Endothelial cell (in vitro differentiated cells): Measurements from ENCODE around the gene ATRNL1. TPM values are rescaled to one million over a fixed set of nuclear protein-coding genes. Genes with fewer than 3 reads are reported as not detected.
"Not testable (repeated sequence)": the region's sequence is repeated elsewhere in the genome, so short reads cannot be mapped to it uniquely, and the experiment has no call there.

Experiments
- DNase-seq: peaks from one replicate; pipeline ENCODE4 v3.0.0; 2021; ENCODE audit warnings: low spot score
- H3K27ac Mint-ChIP-seq: one replicate; pipeline ENCODE4 v1.8.0; 2021; ENCODE audit warnings: mixed read lengths, inconsistent platforms; ENCODE audit not compliant: unreplicated experiment
- H3K27me3 Mint-ChIP-seq: one replicate; pipeline ENCODE4 v1.8.0; 2021; ENCODE audit warnings: mild to moderate bottlenecking, moderate library complexity, mixed read lengths, inconsistent platforms; ENCODE audit not compliant: unreplicated experiment
- H3K36me3 Mint-ChIP-seq: one replicate; pipeline ENCODE4 v1.8.0; 2021; ENCODE audit warnings: mild to moderate bottlenecking, low read depth, mixed read lengths, inconsistent platforms; ENCODE audit not compliant: unreplicated experiment
- H3K4me1 Mint-ChIP-seq: one replicate; pipeline ENCODE4 v1.8.0; 2021; ENCODE audit warnings: mild to moderate bottlenecking, mixed read lengths, inconsistent platforms; ENCODE audit not compliant: unreplicated experiment
- H3K4me3 Mint-ChIP-seq: one replicate; pipeline ENCODE4 v1.8.0; 2021; ENCODE audit warnings: mild to moderate bottlenecking, mixed read lengths, inconsistent platforms; ENCODE audit not compliant: unreplicated experiment
- H3K9me3 Mint-ChIP-seq: one replicate; pipeline ENCODE4 v1.8.0; 2021; ENCODE audit warnings: mixed read lengths, inconsistent platforms; ENCODE audit not compliant: unreplicated experiment
- total RNA-seq: library from RNA; stranded (reverse); fragmentation: NEBNext Ultra II Directional; extraction: Animal tissue kit (Norgen Biotek cat#: 25700); gene quantifications from one replicate; pipeline ENCODE4 v1.2.1, GENCODE V29; 2021; ENCODE audit not compliant: unreplicated experiment
- TF ChIP-seq, protein P1 (sequence below): fragments of 200-600 bp; sonication (generic); IDR thresholded peaks from one replicate; pipeline ENCODE4 v1.5.0; 2021; ENCODE audit warnings: antibody characterized with exemption; ENCODE audit not compliant: unreplicated experiment

Gene ATRNL1
- total RNA-seq, 1 donor from 2014 or later, result 32.5 TPM

DNA sequence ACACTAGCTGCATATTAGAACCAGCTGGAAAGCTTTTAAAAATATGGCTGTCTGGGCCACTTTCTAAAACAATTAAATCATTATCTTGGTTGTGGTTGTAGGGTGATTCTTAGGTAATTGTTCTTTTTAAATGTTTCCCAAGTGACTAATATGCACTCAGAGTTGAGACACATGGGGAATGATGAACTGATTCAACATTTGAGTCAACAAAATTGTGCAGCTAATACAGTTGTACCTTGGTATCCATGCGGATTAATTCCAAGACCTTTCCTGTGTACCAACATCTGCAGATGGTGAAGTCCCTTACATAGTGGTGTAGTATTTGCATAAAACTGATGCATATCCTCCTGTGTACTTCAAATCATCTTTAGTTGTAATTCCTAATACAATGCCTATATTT is 242.2 kb downstream of the ATRNL1 start:
- TF ChIP-seq, protein P1, sequence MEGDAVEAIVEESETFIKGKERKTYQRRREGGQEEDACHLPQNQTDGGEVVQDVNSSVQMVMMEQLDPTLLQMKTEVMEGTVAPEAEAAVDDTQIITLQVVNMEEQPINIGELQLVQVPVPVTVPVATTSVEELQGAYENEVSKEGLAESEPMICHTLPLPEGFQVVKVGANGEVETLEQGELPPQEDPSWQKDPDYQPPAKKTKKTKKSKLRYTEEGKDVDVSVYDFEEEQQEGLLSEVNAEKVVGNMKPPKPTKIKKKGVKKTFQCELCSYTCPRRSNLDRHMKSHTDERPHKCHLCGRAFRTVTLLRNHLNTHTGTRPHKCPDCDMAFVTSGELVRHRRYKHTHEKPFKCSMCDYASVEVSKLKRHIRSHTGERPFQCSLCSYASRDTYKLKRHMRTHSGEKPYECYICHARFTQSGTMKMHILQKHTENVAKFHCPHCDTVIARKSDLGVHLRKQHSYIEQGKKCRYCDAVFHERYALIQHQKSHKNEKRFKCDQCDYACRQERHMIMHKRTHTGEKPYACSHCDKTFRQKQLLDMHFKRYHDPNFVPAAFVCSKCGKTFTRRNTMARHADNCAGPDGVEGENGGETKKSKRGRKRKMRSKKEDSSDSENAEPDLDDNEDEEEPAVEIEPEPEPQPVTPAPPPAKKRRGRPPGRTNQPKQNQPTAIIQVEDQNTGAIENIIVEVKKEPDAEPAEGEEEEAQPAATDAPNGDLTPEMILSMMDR, result no peak
- H3K27ac Mint-ChIP-seq, result no peak overlapping the region
- H3K27me3 Mint-ChIP-seq, result no peaks in the 10 kb centered on the region
- H3K9me3 Mint-ChIP-seq, result no peaks in the 10 kb centered on the region
- no peaks in the 10 kb centered on the region for H3K36me3 Mint-ChIP-seq
- H3K4me1 Mint-ChIP-seq, result no peaks in the 10 kb centered on the region
- no peak overlapping the region for H3K4me3 Mint-ChIP-seq
- DNase-seq, result no peak

DNA sequence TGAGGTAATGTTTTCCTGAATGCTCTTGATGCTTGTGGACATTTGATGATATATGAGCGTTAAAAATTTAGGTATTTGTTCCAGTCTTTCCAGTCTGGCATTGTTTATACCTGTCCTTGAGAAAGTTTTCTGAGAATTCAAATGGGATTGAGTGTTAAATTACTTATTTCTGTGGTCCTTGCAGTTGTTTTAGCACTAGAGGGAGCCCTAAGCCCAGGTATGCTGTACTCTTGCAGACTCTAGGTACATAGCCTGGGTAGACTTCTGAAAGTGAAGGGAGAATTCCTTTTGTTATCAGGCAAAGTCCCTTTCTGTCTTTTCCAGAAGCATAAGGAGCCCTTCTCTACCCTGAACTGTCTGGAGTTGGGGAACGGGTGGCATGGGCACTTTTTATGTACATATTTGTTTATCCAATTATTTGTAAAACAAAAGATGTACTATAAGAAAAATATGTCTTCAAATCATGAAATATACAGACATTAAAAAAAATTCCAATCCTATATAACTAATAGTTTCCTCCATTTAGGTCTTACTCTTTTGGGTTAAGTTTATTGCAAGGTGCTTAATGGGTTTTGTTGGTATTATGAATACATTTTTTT is 262.1 kb downstream of the ATRNL1 start:
- Mint-ChIP-seq H3K27me3 (no peaks in the 10 kb centered on the region), H3K4me1 (no peaks in the 10 kb centered on the region), H3K4me3 (no peak overlapping the region), H3K36me3 (no peaks in the 10 kb centered on the region), H3K9me3 (no peaks in the 10 kb centered on the region), H3K27ac (no peak overlapping the region)
- peak; percentile 54 for DNase-seq
- TF ChIP-seq, protein P1, result peak; percentile 67

DNA sequence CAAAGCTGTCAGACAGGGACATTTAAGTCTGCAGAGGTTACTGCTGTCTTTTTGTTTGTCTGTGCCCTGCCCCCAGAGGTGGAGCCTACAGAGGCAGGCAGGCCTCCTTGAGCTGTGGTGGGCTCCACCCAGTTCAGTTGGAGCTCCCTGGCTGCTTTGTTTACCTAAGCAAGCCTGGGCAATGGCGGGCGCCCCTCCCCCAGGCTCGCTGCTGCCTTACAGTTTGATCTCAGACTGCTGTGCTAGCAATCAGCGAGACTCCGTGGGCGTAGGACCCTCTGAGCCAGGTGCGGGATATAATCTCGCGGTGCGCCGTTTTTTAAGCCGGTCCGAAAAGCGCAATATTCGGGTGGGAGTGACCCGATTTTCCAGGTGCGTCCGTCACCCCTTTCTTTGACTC is 274.8 kb downstream of the ATRNL1 start:
- H3K9me3 Mint-ChIP-seq, result peaks cover 22% of the 10 kb centered on the region
- H3K36me3 Mint-ChIP-seq, result peaks cover 26% of the 10 kb centered on the region
- not testable (repeated sequence) for H3K27ac Mint-ChIP-seq, DNase-seq, H3K4me1 Mint-ChIP-seq, H3K4me3 Mint-ChIP-seq, H3K27me3 Mint-ChIP-seq

DNA sequence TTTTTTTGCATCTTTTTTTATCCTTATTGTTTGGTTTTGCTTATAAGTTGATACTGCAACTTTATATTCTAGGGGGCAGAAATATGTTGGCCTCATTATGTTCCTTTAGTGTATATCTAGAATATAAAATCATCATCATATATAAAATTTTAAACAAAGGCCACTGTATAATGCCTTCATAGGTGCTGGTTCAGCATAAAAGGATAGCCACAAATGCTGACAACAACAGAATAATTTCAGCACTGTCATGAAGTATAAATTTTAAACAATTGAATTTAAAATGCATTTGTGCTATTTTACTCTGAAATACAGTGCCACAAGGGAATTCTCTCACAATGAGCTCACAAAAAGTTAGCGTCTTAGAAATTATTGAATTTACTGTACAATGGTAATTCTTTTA is 285.9 kb downstream of the ATRNL1 start:
- H3K4me3 Mint-ChIP-seq, result no peak overlapping the region
- DNase-seq, result no peak
- H3K36me3 Mint-ChIP-seq, result no peaks in the 10 kb centered on the region
- H3K27me3 Mint-ChIP-seq, result no peaks in the 10 kb centered on the region
- H3K27ac Mint-ChIP-seq, result no peak overlapping the region
- TF ChIP-seq, protein P1, result no peak
- no peaks in the 10 kb centered on the region for H3K4me1 Mint-ChIP-seq
- H3K9me3 Mint-ChIP-seq, result no peaks in the 10 kb centered on the region

DNA sequence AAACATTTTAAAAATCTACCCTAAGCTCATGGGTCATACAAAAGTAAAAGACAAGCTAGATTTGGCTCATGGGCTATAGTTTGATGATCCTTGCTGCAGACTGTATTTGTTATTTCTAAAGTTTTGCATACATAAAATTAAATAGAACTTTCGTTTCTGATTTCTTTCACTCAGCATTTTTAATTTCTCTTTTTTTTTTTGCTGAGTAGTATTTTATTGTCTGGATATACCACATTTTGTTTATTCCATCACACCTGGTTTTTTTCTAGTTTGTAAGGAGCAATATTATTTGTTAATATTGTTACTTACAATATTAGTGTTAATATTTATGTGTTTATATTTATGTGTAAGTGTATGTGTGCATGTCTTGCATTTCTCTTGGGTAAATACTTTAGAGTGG is 291.5 kb downstream of the ATRNL1 start:
- no peaks in the 10 kb centered on the region for H3K36me3 Mint-ChIP-seq
- no peak overlapping the region for H3K4me3 Mint-ChIP-seq
- DNase-seq, result no peak
- TF ChIP-seq, protein P1, result no peak
- H3K27ac Mint-ChIP-seq, result no peak overlapping the region
- no peaks in the 10 kb centered on the region for H3K27me3 Mint-ChIP-seq
- no peaks in the 10 kb centered on the region for H3K9me3 Mint-ChIP-seq
- H3K4me1 Mint-ChIP-seq, result no peaks in the 10 kb centered on the region
